NCI-H1092 treated with DMSO at 0.1 percent for 48 hours (cell line): ENCODE measurements around the gene CHMP1A.
"Not testable (repeated sequence)": the region's sequence is repeated elsewhere in the genome, so short reads cannot be mapped to it uniquely, and the experiment has no call there.

ENCODE experiments used
- DNase-seq: peaks from one replicate; lab custom pipeline; 2025; lab: John Stamatoyannopoulos, UW

The CHMP1A gene

GRCh38 chr16:89657442-89658220, at the start of gene CHMP1A, which contains the start of gene SPATA33:
TSS of gene CHMP1A (minus strand) at chr16:89657708. CDS start at chr16:89657588, 120 bp downstream.
TSS of gene SPATA33 (plus strand) at chr16:89657836. CDS start at chr16:89657912, 76 bp downstream.
- peak; percentile 80 for DNase-seq

- DNase-seq: no peak
Observed at GRCh38 chr16:89706518-89707260, 49.2 kb upstream of the CHMP1A start.

GRCh38 chr16:89705006-89705405, 47.5 kb upstream of the CHMP1A start:
- no peak for DNase-seq

- no peak for DNase-seq
Observed at GRCh38 chr16:89704281-89704680, 46.8 kb upstream of the CHMP1A start.

- DNase-seq: peak; percentile 97
Observed at GRCh38 chr16:89701425-89702406, 44.2 kb upstream of the CHMP1A start, which contains the start of gene SPATA2L. TSS of gene SPATA2L (minus strand) at chr16:89701705. CDS start at chr16:89701232, 473 bp downstream.

GRCh38 chr16:89700649-89701424, 43.3 kb upstream of the CHMP1A start:
- DNase-seq: peak; percentile 31

GRCh38 chr16:89700100-89700648, 42.7 kb upstream of the CHMP1A start:
- peak; percentile 95 for DNase-seq

GRCh38 chr16:89699629-89700099, 42.2 kb upstream of the CHMP1A start:
- DNase-seq: not testable (repeated sequence)

GRCh38 chr16:89698717-89699116, 41.2 kb upstream of the CHMP1A start:
- DNase-seq: not testable (repeated sequence)

GRCh38 chr16:89697616-89698331, 40.3 kb upstream of the CHMP1A start:
- peak; percentile 52 for DNase-seq

- DNase-seq: peak; percentile 68
Observed at GRCh38 chr16:89697161-89697615, 39.7 kb upstream of the CHMP1A start.

- no peak for DNase-seq
Observed at GRCh38 chr16:89696670-89697128, 39.2 kb upstream of the CHMP1A start.

GRCh38 chr16:89695875-89696669, 38.6 kb upstream of the CHMP1A start:
- no peak for DNase-seq

GRCh38 chr16:89695086-89695874, 37.8 kb upstream of the CHMP1A start:
- no peak for DNase-seq

GRCh38 chr16:89694784-89695085, 37.2 kb upstream of the CHMP1A start:
- not testable (repeated sequence) for DNase-seq

- no peak for DNase-seq
Observed at GRCh38 chr16:89693931-89694783, 36.6 kb upstream of the CHMP1A start.

- no peak for DNase-seq
Observed at GRCh38 chr16:89693289-89693731, 35.8 kb upstream of the CHMP1A start.
